GM12801 (cell line): ENCODE measurements around the gene LAPTM4A.

Experiments used
- TF ChIP-seq, protein P1 (sequence below): IDR thresholded peaks from one replicate; pipeline ENCODE4 v1.5.1; 2011; ENCODE audit warnings: control low read depth; ENCODE audit not compliant: insufficient read length; ENCODE audit errors: extremely low read depth

LAPTM4A gene

DNA sequence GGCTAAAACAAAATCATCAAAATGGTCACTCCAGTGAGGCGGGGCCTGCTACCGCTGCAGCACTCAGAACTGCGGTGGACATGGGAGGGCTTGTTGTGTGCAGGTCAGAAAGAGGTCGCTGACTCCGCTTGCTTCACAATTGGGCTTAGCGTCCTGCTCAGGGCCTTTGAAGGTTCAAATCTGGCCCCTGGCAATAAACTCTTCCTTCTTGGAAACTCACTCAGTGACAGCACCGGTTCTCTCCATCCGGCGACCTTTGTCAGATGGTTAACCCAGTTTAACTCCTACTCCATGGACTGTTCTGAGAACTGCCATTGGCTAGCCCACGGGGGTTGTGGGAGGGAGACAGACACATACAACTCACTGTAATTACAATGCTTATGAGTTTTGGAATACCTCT lies 29.0 kb upstream of the LAPTM4A start:
- TF ChIP-seq, protein P1, sequence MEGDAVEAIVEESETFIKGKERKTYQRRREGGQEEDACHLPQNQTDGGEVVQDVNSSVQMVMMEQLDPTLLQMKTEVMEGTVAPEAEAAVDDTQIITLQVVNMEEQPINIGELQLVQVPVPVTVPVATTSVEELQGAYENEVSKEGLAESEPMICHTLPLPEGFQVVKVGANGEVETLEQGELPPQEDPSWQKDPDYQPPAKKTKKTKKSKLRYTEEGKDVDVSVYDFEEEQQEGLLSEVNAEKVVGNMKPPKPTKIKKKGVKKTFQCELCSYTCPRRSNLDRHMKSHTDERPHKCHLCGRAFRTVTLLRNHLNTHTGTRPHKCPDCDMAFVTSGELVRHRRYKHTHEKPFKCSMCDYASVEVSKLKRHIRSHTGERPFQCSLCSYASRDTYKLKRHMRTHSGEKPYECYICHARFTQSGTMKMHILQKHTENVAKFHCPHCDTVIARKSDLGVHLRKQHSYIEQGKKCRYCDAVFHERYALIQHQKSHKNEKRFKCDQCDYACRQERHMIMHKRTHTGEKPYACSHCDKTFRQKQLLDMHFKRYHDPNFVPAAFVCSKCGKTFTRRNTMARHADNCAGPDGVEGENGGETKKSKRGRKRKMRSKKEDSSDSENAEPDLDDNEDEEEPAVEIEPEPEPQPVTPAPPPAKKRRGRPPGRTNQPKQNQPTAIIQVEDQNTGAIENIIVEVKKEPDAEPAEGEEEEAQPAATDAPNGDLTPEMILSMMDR = no peak

GRCh38 chr2:20079546-20080115 lies 28.2 kb upstream of the LAPTM4A start:
- TF ChIP-seq, protein P1 = no peak

GRCh38 chr2:20077411-20077940 lies 26.0 kb upstream of the LAPTM4A start:
- TF ChIP-seq, protein P1 = no peak

DNA sequence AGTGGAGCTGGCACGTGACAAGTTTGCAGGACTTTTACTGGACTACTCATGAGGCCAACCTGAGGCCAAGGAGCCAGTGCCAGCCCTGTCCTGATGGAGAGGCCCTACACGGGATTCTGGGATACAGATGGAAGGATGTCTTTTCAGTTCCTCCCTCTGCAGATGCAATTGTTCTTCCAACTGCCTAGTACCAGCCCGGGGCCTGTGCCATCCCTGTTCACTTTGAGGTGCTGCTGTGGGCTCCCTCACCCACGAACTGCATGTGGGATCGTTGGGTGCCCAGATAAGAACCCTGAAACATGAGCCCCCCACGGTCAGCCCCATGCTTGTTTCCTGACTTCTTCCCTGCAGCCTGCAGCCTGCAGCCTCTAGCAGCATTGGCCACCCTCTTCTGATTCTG lies 25.3 kb upstream of the LAPTM4A start:
- TF ChIP-seq, protein P1 = no peak

- TF ChIP-seq, protein P1 = no peak
Measured at GRCh38 chr2:20074901-20075300, 23.5 kb upstream of the LAPTM4A start.

DNA sequence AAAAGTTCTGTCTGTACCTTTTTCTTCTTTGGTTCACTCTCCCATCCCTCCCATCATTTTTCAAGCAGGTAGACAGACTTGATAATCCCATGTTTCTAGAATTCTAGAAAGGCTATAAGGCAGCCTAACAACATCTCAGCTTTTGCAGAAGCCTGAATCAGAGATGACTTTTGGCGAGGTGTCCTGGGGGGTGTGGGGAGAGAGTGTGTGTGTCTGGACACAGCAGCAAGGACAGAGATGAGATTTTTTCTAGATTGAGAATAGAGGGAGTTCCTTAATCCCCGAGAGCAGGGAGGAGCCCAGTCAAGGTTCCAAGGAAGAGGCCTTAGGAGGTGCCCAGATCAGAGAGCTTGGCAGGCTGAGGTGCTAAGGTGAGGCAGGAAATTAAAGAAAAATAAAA lies 22.0 kb upstream of the LAPTM4A start:
- TF ChIP-seq, protein P1 = no peak

GRCh38 chr2:20072436-20073158 lies 21.2 kb upstream of the LAPTM4A start:
- TF ChIP-seq, protein P1 = no peak
